ENCODE results near the gene COBL.

The COBL gene

DNA sequence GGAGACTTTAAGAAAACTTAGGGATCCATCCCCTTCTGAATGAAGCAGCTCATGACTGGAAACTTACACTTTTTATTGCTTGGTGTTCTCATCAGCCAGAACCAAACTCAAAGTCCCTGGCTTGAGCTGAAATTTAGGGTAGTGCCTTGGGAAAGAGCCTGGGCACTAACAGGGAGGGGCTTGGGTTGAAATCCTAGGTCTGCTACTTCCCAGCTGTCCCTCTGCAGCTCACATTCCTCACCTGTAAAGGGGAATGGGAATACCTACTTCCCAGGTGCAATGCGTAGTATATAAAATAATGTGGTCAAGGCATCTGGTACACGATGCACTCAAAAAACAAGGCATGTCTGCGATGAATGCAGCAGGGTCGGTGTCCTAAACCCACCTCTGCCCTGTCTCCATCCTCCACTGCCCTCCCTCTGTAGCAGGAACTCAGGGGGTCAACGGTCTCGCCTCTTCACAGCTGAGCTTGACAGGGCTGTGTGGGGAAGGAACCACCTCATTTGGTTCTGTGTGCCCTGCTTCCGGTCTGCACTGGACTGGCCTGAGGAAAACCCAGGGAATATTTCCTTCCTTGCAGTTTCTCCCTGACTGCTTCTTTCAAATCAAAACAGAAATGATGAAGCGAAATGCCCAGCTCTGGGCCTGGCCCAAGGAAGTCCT, 80.0 kb downstream of the COBL start:
- no peaks in the 10 kb centered on the region for H3K36me3 ChIP-seq
- H3K9me3 ChIP-seq, result no peaks in the 10 kb centered on the region
- no peaks in the 10 kb centered on the region for H3K4me1 ChIP-seq (ENCODE audit: control insufficient read depth in 1 of 2, insufficient read depth in 1 of 2, low read depth in 1 of 2, low read length in 1 of 2)
- TF ChIP-seq, protein P1, sequence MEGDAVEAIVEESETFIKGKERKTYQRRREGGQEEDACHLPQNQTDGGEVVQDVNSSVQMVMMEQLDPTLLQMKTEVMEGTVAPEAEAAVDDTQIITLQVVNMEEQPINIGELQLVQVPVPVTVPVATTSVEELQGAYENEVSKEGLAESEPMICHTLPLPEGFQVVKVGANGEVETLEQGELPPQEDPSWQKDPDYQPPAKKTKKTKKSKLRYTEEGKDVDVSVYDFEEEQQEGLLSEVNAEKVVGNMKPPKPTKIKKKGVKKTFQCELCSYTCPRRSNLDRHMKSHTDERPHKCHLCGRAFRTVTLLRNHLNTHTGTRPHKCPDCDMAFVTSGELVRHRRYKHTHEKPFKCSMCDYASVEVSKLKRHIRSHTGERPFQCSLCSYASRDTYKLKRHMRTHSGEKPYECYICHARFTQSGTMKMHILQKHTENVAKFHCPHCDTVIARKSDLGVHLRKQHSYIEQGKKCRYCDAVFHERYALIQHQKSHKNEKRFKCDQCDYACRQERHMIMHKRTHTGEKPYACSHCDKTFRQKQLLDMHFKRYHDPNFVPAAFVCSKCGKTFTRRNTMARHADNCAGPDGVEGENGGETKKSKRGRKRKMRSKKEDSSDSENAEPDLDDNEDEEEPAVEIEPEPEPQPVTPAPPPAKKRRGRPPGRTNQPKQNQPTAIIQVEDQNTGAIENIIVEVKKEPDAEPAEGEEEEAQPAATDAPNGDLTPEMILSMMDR (IDR thresholded peaks at IDR 0.05), result no peak
- H3K4me3 ChIP-seq (ENCODE audit: low read depth in 1 of 2, low read length in 1 of 2), result no peak overlapping the region
- H3K27me3 ChIP-seq, result no peaks in the 10 kb centered on the region
- no peak overlapping the region for H3K27ac ChIP-seq

DNA sequence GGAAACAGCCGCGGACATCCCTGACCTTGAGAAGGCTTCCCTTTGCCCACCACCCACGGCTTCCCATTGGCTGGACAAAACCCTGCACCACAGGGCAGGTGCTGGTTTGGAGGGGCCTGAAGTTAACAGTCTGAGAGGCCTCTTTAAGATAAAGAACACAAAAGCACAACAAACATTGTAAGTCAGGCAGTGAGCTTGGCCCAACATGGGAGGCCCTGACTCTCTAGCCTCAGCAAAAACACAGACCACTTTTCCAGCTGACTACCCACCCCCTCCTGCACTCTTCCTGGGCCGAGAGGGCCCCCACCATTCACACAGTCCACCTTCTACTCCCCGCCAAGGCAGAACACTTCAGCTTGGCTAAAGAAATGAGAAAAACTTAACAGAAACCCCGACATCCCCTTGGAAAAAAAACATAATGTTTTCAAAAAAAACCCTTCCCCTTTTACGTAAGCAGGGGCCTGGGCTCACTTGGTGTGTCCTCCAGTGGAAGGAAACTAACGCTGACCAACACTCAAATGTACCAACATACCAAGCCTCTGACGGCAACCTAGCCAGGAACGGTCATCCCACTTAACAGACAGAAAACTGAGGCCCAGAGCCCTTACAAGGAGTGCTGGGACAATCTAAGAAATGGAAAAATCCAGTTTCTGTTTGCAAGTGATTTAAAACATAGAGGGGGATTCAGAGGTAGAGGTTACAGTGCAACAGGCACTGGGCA, 80.9 kb downstream of the COBL start:
- Histone ChIP-seq H3K36me3 (no peaks in the 10 kb centered on the region), H3K27ac (no peak overlapping the region), H3K4me3 (ENCODE audit: low read depth in 1 of 2, low read length in 1 of 2) (no peak overlapping the region), H3K4me1 (ENCODE audit: control insufficient read depth in 1 of 2, insufficient read depth in 1 of 2, low read depth in 1 of 2, low read length in 1 of 2) (peaks cover 0 to 4% of the 10 kb centered on the region in 2 experiments), H3K27me3 (no peaks in the 10 kb centered on the region), H3K9me3 (no peaks in the 10 kb centered on the region)
- TF ChIP-seq, protein P1 (IDR thresholded peaks at IDR 0.05), result no peak

DNA sequence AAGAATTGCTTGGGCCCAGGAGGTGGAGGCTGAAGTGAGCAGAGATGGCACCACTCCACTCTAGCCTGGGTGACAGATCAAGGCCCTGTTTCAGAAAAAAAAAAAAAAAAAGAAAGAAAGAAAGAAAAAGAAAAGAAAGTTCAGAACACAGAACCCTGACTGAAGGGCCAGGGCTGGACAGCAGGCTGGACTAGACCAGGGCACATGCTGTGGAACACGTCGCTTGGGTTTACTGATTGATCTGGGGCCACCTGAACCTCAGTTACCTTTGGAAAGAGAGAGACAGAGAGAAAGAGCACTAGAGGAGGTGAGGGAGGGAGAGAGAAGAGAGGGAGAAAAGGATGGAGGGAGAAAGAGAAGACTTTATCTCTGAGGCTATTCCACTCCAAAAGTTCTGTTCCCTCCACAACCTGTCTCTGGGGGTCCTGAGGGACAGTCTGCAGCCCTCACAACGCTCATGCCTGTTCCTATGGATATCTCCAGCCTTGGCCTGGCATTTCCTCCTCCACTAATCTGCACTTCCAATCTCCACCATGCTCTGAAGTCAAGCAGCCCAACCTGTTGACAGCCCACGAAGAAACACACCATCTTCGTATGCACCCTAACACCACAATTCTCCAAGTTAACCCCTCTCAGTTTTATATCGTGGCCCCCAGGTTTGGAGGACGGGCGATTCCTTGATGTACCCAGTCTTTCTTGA, 81.8 kb downstream of the COBL start:
- Histone ChIP-seq H3K27ac (no peak overlapping the region), H3K36me3 (no peaks in the 10 kb centered on the region), H3K4me3 (ENCODE audit: low read depth in 1 of 2, low read length in 1 of 2) (no peak overlapping the region), H3K4me1 (ENCODE audit: control insufficient read depth in 1 of 2, insufficient read depth in 1 of 2, low read depth in 1 of 2, low read length in 1 of 2) (peaks cover 0 to 4% of the 10 kb centered on the region in 2 experiments), H3K9me3 (no peaks in the 10 kb centered on the region), H3K27me3 (no peaks in the 10 kb centered on the region)
- TF ChIP-seq, protein P1 (IDR thresholded peaks at IDR 0.05), result no peak

DNA sequence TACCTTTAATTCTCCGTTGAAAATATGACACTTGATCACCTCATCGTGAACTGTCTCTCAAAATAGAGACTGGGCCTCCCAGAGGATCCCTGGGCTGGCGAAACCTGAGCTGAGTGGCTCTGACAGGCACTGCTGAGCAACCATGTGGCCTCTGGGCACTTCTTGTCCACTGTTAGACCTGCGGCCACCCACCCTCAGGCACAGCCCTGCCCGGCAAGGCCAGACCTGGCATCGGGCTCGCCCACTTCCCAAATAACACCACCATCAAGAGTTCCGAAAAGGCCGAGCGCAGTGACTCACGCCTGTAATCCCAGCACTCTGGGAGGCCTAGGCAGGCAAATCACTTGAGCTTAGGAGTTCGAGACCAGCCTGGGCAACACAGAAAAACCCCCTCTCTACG, 82.5 kb downstream of the COBL start:
- TF ChIP-seq, protein P1 (IDR thresholded peaks at IDR 0.05), result no peak
- H3K4me1 ChIP-seq (ENCODE audit: control insufficient read depth in 1 of 2, insufficient read depth in 1 of 2, low read depth in 1 of 2, low read length in 1 of 2), result peaks cover 0 to 4% of the 10 kb centered on the region in 2 experiments
- H3K36me3 ChIP-seq, result no peaks in the 10 kb centered on the region
- H3K27me3 ChIP-seq, result no peaks in the 10 kb centered on the region
- no peaks in the 10 kb centered on the region for H3K9me3 ChIP-seq
- H3K27ac ChIP-seq, result no peak overlapping the region
- H3K4me3 ChIP-seq (ENCODE audit: low read depth in 1 of 2, low read length in 1 of 2), result no peak overlapping the region

DNA sequence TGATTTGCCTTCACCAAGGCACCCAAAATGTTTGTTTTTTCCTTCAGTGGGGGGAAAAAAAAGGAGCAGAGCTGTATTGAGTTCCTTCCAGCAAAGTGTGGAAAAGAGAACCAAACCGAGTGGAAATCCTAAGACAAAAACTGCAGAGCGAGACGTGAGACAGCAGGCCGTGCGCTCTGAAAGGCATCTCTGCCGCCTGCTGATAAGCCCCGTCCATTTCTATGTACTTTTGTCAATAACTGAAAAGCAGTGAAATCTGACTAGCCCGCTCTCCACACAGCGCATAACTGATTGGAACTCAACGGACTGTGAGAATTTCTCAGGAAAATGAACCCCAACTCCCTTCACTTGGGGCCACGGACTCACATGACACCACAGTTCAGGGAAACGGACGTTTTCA, 83.2 kb downstream of the COBL start:
- TF ChIP-seq, protein P1 (IDR thresholded peaks at IDR 0.05), result no peak
- H3K4me1 ChIP-seq (ENCODE audit: control insufficient read depth in 1 of 2, insufficient read depth in 1 of 2, low read depth in 1 of 2, low read length in 1 of 2), result peaks cover 0 to 4% of the 10 kb centered on the region in 2 experiments

More for the DNA sequence above, 83.2 kb downstream of the COBL start:
- H3K4me3 ChIP-seq (ENCODE audit: low read depth in 1 of 2, low read length in 1 of 2), result no peak overlapping the region
- no peaks in the 10 kb centered on the region for H3K36me3 ChIP-seq
- no peaks in the 10 kb centered on the region for H3K27me3 ChIP-seq
- H3K27ac ChIP-seq, result no peak overlapping the region
- no peaks in the 10 kb centered on the region for H3K9me3 ChIP-seq
